Astrocyte (in vitro differentiated cells and primary cell): ENCODE measurements around the gene UNKL. TPM values are rescaled to one million over a fixed set of nuclear protein-coding genes. Genes with fewer than 3 reads are reported as not detected.

Source experiments
- DNase-seq: peaks from one replicate; pipeline ENCODE4 v3.0.0-alpha.2; 2010; ENCODE audit warnings: low read depth
- FAIRE-seq: peaks from 2 replicates; lab custom pipeline; 2011; peaks lifted over from hg19 to GRCh38; lab: Jason Lieb, UNC
- H2AFZ ChIP-seq: 2 replicates; pipeline ENCODE4 v1.6.0; 2012; ENCODE audit warnings: low read depth, low read length, inconsistent platforms
- H3K27ac ChIP-seq: 2 replicates; pipeline ENCODE4 v1.5.1; 2011; ENCODE audit warnings: low read depth, low read length, inconsistent platforms
- H3K27me3 ChIP-seq: 2 replicates; pipeline ENCODE4 v1.6.0; 2011; ENCODE audit warnings: low read length, inconsistent platforms; ENCODE audit not compliant: insufficient read depth
- H3K36me3 ChIP-seq: 2 replicates; pipeline ENCODE4 v1.5.1; 2011; ENCODE audit warnings: low read length, inconsistent platforms; ENCODE audit not compliant: insufficient read depth
- H3K4me1 ChIP-seq: 2 replicates; pipeline ENCODE4 v1.5.1; 2011; ENCODE audit warnings: low read length, inconsistent platforms; ENCODE audit not compliant: insufficient read depth
- H3K4me2 ChIP-seq: 2 replicates; pipeline ENCODE4 v1.6.0; 2012; ENCODE audit warnings: low read length, inconsistent platforms
- H3K4me3 ChIP-seq: 2 replicates; pipeline ENCODE4 v1.5.1; 2011; ENCODE audit warnings: low read depth, mild to moderate bottlenecking, low read length, inconsistent platforms; ENCODE audit not compliant: insufficient read depth
- H3K79me2 ChIP-seq: 2 replicates; pipeline ENCODE4 v1.6.0; 2012; ENCODE audit warnings: mild to moderate bottlenecking, low read length, inconsistent platforms; ENCODE audit not compliant: insufficient read depth
- H3K9ac ChIP-seq: 2 replicates; pipeline ENCODE4 v1.6.0; 2012; ENCODE audit warnings: mild to moderate bottlenecking, low read length, inconsistent platforms
- H3K9me3 ChIP-seq: 2 replicates; pipeline ENCODE4 v1.5.1; 2012; ENCODE audit warnings: low read depth, mild to moderate bottlenecking, low read length, inconsistent platforms; ENCODE audit not compliant: insufficient read depth
- H4K20me1 ChIP-seq: 2 replicates; pipeline ENCODE4 v1.6.0; 2012; ENCODE audit warnings: low read length, inconsistent platforms; ENCODE audit not compliant: insufficient read depth
- H3K27ac Mint-ChIP-seq: one replicate; pipeline ENCODE4 v1.8.0; 2021; ENCODE audit warnings: mild to moderate bottlenecking, mixed read lengths; ENCODE audit not compliant: unreplicated experiment
- H3K27me3 Mint-ChIP-seq: one replicate; pipeline ENCODE4 v1.8.0; 2021; ENCODE audit warnings: low read depth, mixed read lengths; ENCODE audit not compliant: unreplicated experiment
- H3K36me3 Mint-ChIP-seq: one replicate; pipeline ENCODE4 v1.8.0; 2021; ENCODE audit warnings: low read depth, mixed read lengths; ENCODE audit not compliant: unreplicated experiment
- H3K4me1 Mint-ChIP-seq: one replicate; pipeline ENCODE4 v1.8.0; 2021; ENCODE audit warnings: low read depth, mixed read lengths; ENCODE audit not compliant: unreplicated experiment
- H3K4me3 Mint-ChIP-seq: one replicate; pipeline ENCODE4 v1.8.0; 2021; ENCODE audit warnings: mild to moderate bottlenecking, moderate library complexity, mixed read lengths; ENCODE audit not compliant: unreplicated experiment
- H3K9me3 Mint-ChIP-seq: one replicate; pipeline ENCODE4 v1.8.0; 2021; ENCODE audit warnings: mild to moderate bottlenecking, mixed read lengths; ENCODE audit not compliant: unreplicated experiment
- CTCF ChIP-seq: IDR thresholded peaks from 2 replicates; pipeline ENCODE4 v1.5.1; 2011; ENCODE audit warnings: low read depth, mild to moderate bottlenecking, inconsistent platforms, low read length, moderate library complexity; ENCODE audit not compliant: insufficient read depth
- EZH2 ChIP-seq: IDR thresholded peaks from 2 replicates; pipeline ENCODE4 v1.6.1; 2012; ENCODE audit warnings: mild to moderate bottlenecking, low read length, inconsistent platforms; ENCODE audit not compliant: insufficient read depth
- total RNA-seq: library from RNA; stranded (reverse); gene quantifications from 2 replicates; pipeline ENCODE4 v1.2.1, GENCODE V29; 2021

UNKL gene
- total RNA-seq, 1 donor from 2014 or later = 10.7 TPM

GRCh38 chr16:1367486-1368174 lies 46.9 kb downstream of the UNKL start:
- TF ChIP-seq CTCF = no peak
- no peak for TF ChIP-seq EZH2
- no peak overlapping the region for H3K4me3 ChIP-seq
- H3K27me3 ChIP-seq = no peaks in the 10 kb centered on the region
- no peak overlapping the region for H3K4me2 ChIP-seq
- Mint-ChIP-seq H3K36me3 (peaks cover 1% of the 10 kb centered on the region), H3K27ac (no peak overlapping the region), H3K27me3 (no peaks in the 10 kb centered on the region), H3K9me3 (no peaks in the 10 kb centered on the region), H3K4me1 (no peaks in the 10 kb centered on the region), H3K4me3 (no peak overlapping the region)
- no peaks in the 10 kb centered on the region for H3K9me3 ChIP-seq
- H3K36me3 ChIP-seq = peaks cover 6% of the 10 kb centered on the region
- FAIRE-seq (no peak), DNase-seq (no peak)
- H3K79me2 ChIP-seq = peaks cover 3% of the 10 kb centered on the region
- H3K9ac ChIP-seq = no peak overlapping the region
- no peak overlapping the region for H3K27ac ChIP-seq
- H3K4me1 ChIP-seq = no peaks in the 10 kb centered on the region
- no peak overlapping the region for H2AFZ ChIP-seq
- peaks cover 14% of the 10 kb centered on the region for H4K20me1 ChIP-seq

- H3K4me3 ChIP-seq = no peak overlapping the region
- no peak overlapping the region for H3K4me2 ChIP-seq
- peaks cover 1% of the 10 kb centered on the region for H3K36me3 Mint-ChIP-seq
- peaks cover 22% of the 10 kb centered on the region for H4K20me1 ChIP-seq
- no peak overlapping the region for H3K27ac ChIP-seq
- no peak overlapping the region for H2AFZ ChIP-seq
- H3K27me3 Mint-ChIP-seq = no peaks in the 10 kb centered on the region
- no peaks in the 10 kb centered on the region for H3K4me1 Mint-ChIP-seq
- no peaks in the 10 kb centered on the region for H3K27me3 ChIP-seq
- FAIRE-seq (no peak), DNase-seq (no peak)
- H3K27ac Mint-ChIP-seq = no peak overlapping the region
- H3K36me3 ChIP-seq = peaks cover 7% of the 10 kb centered on the region
- H3K79me2 ChIP-seq = peaks cover 11% of the 10 kb centered on the region
- no peak for TF ChIP-seq CTCF
- TF ChIP-seq EZH2 = no peak
- no peaks in the 10 kb centered on the region for H3K9me3 Mint-ChIP-seq
- no peaks in the 10 kb centered on the region for H3K9me3 ChIP-seq
- H3K4me3 Mint-ChIP-seq = no peak overlapping the region
- H3K4me1 ChIP-seq = no peaks in the 10 kb centered on the region
- no peak overlapping the region for H3K9ac ChIP-seq
Observed at GRCh38 chr16:1366712-1367299, 47.7 kb downstream of the UNKL start.
